K562 (cell line): ENCODE results near the gene SMC6. TPM values are rescaled to one million over a fixed set of nuclear protein-coding genes. Genes with fewer than 3 reads are reported as not detected.

Experiments used
- CTBP1 ChIP-seq: fragments of 450-650 bp; IDR thresholded peaks from 2 replicates; pipeline ENCODE4 v1.6.1; 2016; ENCODE audit warnings: borderline replicate concordance
- E2F1 ChIP-seq: sonication (generic); formaldehyde crosslinking; IDR thresholded peaks from 2 replicates; pipeline ENCODE4 v1.8.1; 2023; ENCODE audit warnings: mild to moderate bottlenecking, missing genetic modification reagents, moderate library complexity
- E2F3 ChIP-seq: fragments of 250-450 bp; sonication (Bioruptor Pico); IDR thresholded peaks from 2 replicates; pipeline ENCODE4 v1.4.0; 2020; ENCODE audit warnings: mild to moderate bottlenecking
- EP400 ChIP-seq: fragments of 450-650 bp; IDR thresholded peaks from 2 replicates; pipeline ENCODE4 v1.6.1; 2017; ENCODE audit warnings: antibody characterized with exemption, mild to moderate bottlenecking, moderate library complexity
- GATA2 ChIP-seq: sonication (generic); formaldehyde crosslinking; IDR thresholded peaks from 2 replicates; pipeline ENCODE4 v1.4.0; 2020; ENCODE audit warnings: mild to moderate bottlenecking, missing genetic modification reagents
- GTF2E2 ChIP-seq: fragments of 200-800 bp; sonication (Bioruptor generic); IDR thresholded peaks from 2 replicates; pipeline ENCODE4 v1.6.1; 2016; ENCODE audit warnings: missing genetic modification characterization, missing compliant biosample characterization
- HDAC1 ChIP-seq, 2 experiments: fragments of 450-650 bp; IDR thresholded peaks; 2 replicates each; pipeline ENCODE4 v1.6.1; 2016 to 2017; ENCODE audit warnings: inconsistent platforms in 1 of 2, mild to moderate bottlenecking in 1 of 2, moderate library complexity in 1 of 2
- NONO ChIP-seq, 2 experiments: fragments of 200-400 bp in 1 of 2; fragments of 450-650 bp in 1 of 2; formaldehyde crosslinking in 1 of 2; IDR thresholded peaks; 2 replicates each; pipeline ENCODE4 v1.6.1; 2017; ENCODE audit warnings: low read depth in 2 of 2, mild to moderate bottlenecking in 2 of 2, moderate library complexity in 2 of 2, low read length in 1 of 2
- PTRF ChIP-seq: fragments of 450-650 bp; IDR thresholded peaks from 2 replicates; pipeline ENCODE4 v1.6.1; 2016; ENCODE audit warnings: mild to moderate bottlenecking, missing genetic modification characterization, missing compliant biosample characterization
- SMARCA4 ChIP-seq: fragments of 450-650 bp; IDR thresholded peaks from 2 replicates; pipeline ENCODE4 v1.6.1; 2016
- UBTF ChIP-seq, 2 experiments: IDR thresholded peaks; 2 replicates each; pipeline ENCODE4 v1.6.1; 2012; ENCODE audit warnings: improper control_type of control experiment in 2 of 2, low read depth in 2 of 2, low read length in 2 of 2, borderline replicate concordance in 1 of 2
- ZNF24 ChIP-seq: fragments of 450-650 bp; IDR thresholded peaks from 2 replicates; pipeline ENCODE4 v1.6.1; 2016
- ZNF511 ChIP-seq: sonication (generic); formaldehyde crosslinking; IDR thresholded peaks from 2 replicates; pipeline ENCODE4 v1.8.0; 2022; ENCODE audit warnings: mild to moderate bottlenecking, missing genetic modification reagents
- ZNF668 ChIP-seq: fragments of 250-450 bp; sonication (Bioruptor Pico); IDR thresholded peaks from 2 replicates; pipeline ENCODE4 v1.8.0; 2022; ENCODE audit warnings: mild to moderate bottlenecking, inconsistent platforms
- polyA plus RNA-seq, 8 experiments: library from polyadenylated mRNA; depleted of rRNA in 4 of 8; stranded (reverse) in 5 of 8; unstranded in 3 of 8; fragments of >200 nt; fragmentation: Nextera tagmentation in 2 of 8; fragmentation: Illumina TruSeq in 1 of 8; extraction: Ambion mirVana in 2 of 8; extraction: Trizol in 1 of 8; gene quantifications; 2 replicates each; pipeline versions ENCODE4 v1.2.1 to v1.2.3, GENCODE V29; 2011 to 2014; ENCODE audit warnings: inconsistent platforms in 1 of 8, missing spikeins in 1 of 8
- total RNA-seq, 7 experiments: library from RNA; depleted of rRNA in 6 of 7; stranded (reverse); fragments of >200 nt in 6 of 7; fragmentation: Illumina TruSeq in 2 of 7; extraction: Trizol in 2 of 7; gene quantifications; 2 replicates each; pipeline versions ENCODE4 v1.2.1 to v1.2.3, GENCODE V29; 2011 to 2021; ENCODE audit warnings: low replicate concordance in 1 of 7
- TF ChIP-seq, protein P1 (sequence below): sonication (generic); formaldehyde crosslinking; IDR thresholded peaks from 2 replicates; pipeline ENCODE4 v1.8.0; 2022; ENCODE audit warnings: mild to moderate bottlenecking, missing genetic modification reagents

SMC6 gene
- total and polyA plus RNA-seq, 9 of the 15 experiments (the other 6 are each of a cell fraction or from before 2014, with no cell fraction given) = 14.2 to 75.9 (median 47.7) TPM

DNA sequence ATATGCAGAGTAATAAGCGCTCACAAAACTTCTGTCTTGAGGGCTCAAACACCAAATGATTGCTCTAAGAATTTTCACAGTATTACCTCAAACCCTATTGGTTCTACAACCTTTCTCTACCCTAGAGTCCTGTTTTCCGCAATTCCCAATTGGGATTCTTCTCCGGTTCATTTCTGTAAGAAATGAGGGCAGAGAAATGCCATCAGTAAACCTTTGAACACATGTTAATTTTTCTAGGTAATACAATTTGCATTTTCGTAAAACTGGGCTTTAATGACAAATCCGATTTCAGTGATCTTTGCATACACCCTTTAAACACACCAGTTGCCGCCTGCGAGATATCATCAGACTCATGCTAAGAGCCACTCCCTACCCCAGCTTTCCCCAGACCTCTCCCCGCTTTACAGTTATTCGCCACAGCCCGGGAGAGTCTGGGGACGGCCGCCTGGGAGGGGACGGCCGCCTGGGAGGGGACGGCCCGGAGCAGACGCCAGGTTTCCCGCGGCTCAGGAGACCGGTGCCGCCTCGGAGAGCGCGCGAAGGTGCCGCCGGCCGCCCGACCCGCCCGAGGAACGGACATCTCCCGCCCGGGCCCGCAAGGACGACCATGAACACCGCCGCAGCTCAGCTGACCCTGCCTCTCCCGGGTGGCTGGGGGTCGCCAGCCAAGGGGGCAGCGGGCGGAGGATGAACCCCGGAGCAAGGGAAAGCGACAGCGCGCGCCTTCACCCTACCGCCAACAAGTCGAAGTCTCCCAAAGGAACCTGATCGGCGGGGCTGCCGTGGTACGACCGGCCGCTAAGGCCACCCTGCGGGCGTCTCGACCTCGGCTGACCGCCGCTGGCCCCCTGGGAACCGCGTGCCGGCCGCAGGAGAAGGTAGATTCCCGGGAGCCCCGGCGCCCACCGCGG is 463 bp downstream of the SMC6 start (continued):
- TF ChIP-seq ZNF24 (no peak), GTF2E2 (tag) (peak; percentile 32; the same call in 1 of the 2 replicates), UBTF (IDR thresholded peaks at IDR 0.05; ENCODE audit: borderline replicate concordance in 1 of 2, low read depth in 2 of 2, low read length in 2 of 2) (peak; percentile 80 to 86; a peak in 2 of 4 replicates), SMARCA4 (0 out of 2 replicates have a peak, but pooled peaks have one; percentile 21), HDAC1 (IDR thresholded peaks at IDR 0.05) (0 out of 4 replicates have a peak, but pooled peaks of 1 of the 2 experiments have one; percentile 33), CTBP1 (peak; percentile 46), E2F1 (no peak), ZNF511 (CRISPR knock-in tag) (0 out of 2 replicates have a peak, but pooled peaks have one; percentile 51), PTRF (tag) (no peak), NONO (IDR thresholded peaks at IDR 0.05; ENCODE audit: low read depth in 2 of 2, low read length in 1 of 2) (0 out of 4 replicates have a peak, but pooled peaks of 1 of the 2 experiments have one; percentile 36), E2F3 (CRISPR knock-in tag) (0 out of 2 replicates have a peak, but pooled peaks have one; percentile 63), ZNF668 (CRISPR knock-in tag) (no peak), EP400 (peak; percentile 36; the same call in 1 of the 2 replicates), GATA2 (peak; percentile 54; the same call in 1 of the 2 replicates)
- TF ChIP-seq, protein P1, sequence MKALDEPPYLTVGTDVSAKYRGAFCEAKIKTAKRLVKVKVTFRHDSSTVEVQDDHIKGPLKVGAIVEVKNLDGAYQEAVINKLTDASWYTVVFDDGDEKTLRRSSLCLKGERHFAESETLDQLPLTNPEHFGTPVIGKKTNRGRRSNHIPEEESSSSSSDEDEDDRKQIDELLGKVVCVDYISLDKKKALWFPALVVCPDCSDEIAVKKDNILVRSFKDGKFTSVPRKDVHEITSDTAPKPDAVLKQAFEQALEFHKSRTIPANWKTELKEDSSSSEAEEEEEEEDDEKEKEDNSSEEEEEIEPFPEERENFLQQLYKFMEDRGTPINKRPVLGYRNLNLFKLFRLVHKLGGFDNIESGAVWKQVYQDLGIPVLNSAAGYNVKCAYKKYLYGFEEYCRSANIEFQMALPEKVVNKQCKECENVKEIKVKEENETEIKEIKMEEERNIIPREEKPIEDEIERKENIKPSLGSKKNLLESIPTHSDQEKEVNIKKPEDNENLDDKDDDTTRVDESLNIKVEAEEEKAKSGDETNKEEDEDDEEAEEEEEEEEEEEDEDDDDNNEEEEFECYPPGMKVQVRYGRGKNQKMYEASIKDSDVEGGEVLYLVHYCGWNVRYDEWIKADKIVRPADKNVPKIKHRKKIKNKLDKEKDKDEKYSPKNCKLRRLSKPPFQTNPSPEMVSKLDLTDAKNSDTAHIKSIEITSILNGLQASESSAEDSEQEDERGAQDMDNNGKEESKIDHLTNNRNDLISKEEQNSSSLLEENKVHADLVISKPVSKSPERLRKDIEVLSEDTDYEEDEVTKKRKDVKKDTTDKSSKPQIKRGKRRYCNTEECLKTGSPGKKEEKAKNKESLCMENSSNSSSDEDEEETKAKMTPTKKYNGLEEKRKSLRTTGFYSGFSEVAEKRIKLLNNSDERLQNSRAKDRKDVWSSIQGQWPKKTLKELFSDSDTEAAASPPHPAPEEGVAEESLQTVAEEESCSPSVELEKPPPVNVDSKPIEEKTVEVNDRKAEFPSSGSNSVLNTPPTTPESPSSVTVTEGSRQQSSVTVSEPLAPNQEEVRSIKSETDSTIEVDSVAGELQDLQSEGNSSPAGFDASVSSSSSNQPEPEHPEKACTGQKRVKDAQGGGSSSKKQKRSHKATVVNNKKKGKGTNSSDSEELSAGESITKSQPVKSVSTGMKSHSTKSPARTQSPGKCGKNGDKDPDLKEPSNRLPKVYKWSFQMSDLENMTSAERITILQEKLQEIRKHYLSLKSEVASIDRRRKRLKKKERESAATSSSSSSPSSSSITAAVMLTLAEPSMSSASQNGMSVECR (CRISPR knock-in tag) = peak; percentile 47; the same call in 1 of the 2 replicates
